Measurements from ENCODE around the gene CACNA1A.

DNA sequence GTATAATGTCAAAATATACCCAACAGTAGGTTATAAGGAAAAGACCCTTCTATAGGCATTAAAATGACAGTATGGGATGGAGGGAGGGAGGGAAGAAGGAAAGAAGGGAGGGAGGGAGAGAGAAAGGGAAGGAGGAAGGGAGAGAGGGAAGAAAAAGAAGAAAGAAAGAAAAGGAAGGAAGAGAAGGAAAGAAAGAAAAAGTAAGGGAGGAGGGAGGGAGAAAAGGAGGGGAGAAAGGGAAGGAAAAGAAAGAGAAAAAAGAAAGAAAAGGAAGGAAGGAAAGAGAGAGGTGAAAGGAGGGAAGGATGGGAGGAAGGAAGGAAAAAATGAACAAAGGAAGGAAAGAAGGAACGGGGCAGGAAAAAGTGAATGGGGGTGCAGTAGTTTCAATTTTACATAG, 35.3 kb upstream of the CACNA1A start:
- TF ChIP-seq, protein P1, sequence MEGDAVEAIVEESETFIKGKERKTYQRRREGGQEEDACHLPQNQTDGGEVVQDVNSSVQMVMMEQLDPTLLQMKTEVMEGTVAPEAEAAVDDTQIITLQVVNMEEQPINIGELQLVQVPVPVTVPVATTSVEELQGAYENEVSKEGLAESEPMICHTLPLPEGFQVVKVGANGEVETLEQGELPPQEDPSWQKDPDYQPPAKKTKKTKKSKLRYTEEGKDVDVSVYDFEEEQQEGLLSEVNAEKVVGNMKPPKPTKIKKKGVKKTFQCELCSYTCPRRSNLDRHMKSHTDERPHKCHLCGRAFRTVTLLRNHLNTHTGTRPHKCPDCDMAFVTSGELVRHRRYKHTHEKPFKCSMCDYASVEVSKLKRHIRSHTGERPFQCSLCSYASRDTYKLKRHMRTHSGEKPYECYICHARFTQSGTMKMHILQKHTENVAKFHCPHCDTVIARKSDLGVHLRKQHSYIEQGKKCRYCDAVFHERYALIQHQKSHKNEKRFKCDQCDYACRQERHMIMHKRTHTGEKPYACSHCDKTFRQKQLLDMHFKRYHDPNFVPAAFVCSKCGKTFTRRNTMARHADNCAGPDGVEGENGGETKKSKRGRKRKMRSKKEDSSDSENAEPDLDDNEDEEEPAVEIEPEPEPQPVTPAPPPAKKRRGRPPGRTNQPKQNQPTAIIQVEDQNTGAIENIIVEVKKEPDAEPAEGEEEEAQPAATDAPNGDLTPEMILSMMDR (IDR thresholded peaks at IDR 0.05) = no peak
- TF ChIP-seq NR3C1 (IDR thresholded peaks at IDR 0.05) (no peak), ESRRA (IDR thresholded peaks at IDR 0.05; ENCODE audit: borderline replicate concordance, low read length) (no peak), EP300 (IDR thresholded peaks at IDR 0.05) (no peak), POLR2A (IDR thresholded peaks at IDR 0.05; ENCODE audit: low read length) (no peak), RAD21 (conservative IDR thresholded peaks at IDR 0.05 in 1 of 2, IDR thresholded peaks at IDR 0.05 in 1 of 2) (no peak), PHF8 (IDR thresholded peaks at IDR 0.05; ENCODE audit: borderline replicate concordance, low read depth) (no peak), JUN (IDR thresholded peaks at IDR 0.05) (no peak), CBX2 (IDR thresholded peaks at IDR 0.05; ENCODE audit: borderline replicate concordance, low read depth) (no peak), CHD2 (IDR thresholded peaks at IDR 0.05; ENCODE audit: low read length, partially characterized antibody) (no peak), FOSL2 (IDR thresholded peaks at IDR 0.05) (no peak), FOSL2 (CRISPR knock-in tag; IDR thresholded peaks at IDR 0.05) (no peak)
